ENCODE data around the gene FOXP4.

The FOXP4 gene

GRCh38 chr6:41498968-41499599 is 47.1 kb upstream of the FOXP4 start:
- Histone ChIP-seq H4K8ac (ENCODE audit: low read length) (no peak overlapping the region), H2BK15ac (ENCODE audit: low read depth, poor library complexity, severe bottlenecking) (peak overlapping the region; percentile 33), H3K23ac (ENCODE audit: low read length in 2 of 2) (no peak overlapping the region), H3K4ac (ENCODE audit: low read depth in 1 of 2, low read length in 2 of 2) (peak overlapping the region in 1 of 2 experiments; percentile 13), H2BK12ac (ENCODE audit: low read length in 2 of 2) (no peak overlapping the region), H2BK120ac (ENCODE audit: low read depth, low read length) (no peak overlapping the region), H3K36me3 (ENCODE audit: control insufficient read depth in 1 of 2, insufficient read depth in 2 of 2, low read depth in 1 of 2, low read length in 2 of 2) (no peaks in the 10 kb centered on the region), H3K9ac (ENCODE audit: low read length) (no peak overlapping the region), H3K18ac (ENCODE audit: low read depth in 1 of 2, low read length in 2 of 2) (no peak overlapping the region), H2BK5ac (ENCODE audit: low read depth, low read length, poor library complexity, severe bottlenecking) (no peak overlapping the region), H3K4me3 (ENCODE audit: insufficient read depth in 1 of 2, low read depth in 1 of 2, low read length in 2 of 2) (no peak overlapping the region), H3K27ac (ENCODE audit: low read length, poor library complexity, severe bottlenecking) (no peak overlapping the region), H4K91ac (ENCODE audit: low read length) (no peak overlapping the region), H3K79me1 (replicated peaks; ENCODE audit: low read length, poor library complexity, severe bottlenecking) (no peaks in the 10 kb centered on the region), H3K14ac (ENCODE audit: low read length in 2 of 2) (no peak overlapping the region), H3K4me2 (ENCODE audit: low read length, poor library complexity, severe bottlenecking) (no peak overlapping the region), H3K4me1 (ENCODE audit: control insufficient read depth, insufficient read depth, low read depth, low read length) (peaks cover 10% of the 10 kb centered on the region), H2AFZ (ENCODE audit: low read depth, low read length) (no peak overlapping the region), H3K9me3 (ENCODE audit: control insufficient read depth, low read length) (no peaks in the 10 kb centered on the region), H3K27me3 (ENCODE audit: control insufficient read depth in 1 of 2, insufficient read depth in 1 of 2, low read length in 2 of 2) (peaks cover 43 to 46% of the 10 kb centered on the region in 2 experiments), H2AK5ac (ENCODE audit: low read length, severe bottlenecking) (no peak overlapping the region)
- no peak for DNase-seq
- WGBS: 81% methylated on average over 6 of the region's 6 CpGs

- H3K18ac ChIP-seq (ENCODE audit: low read depth in 1 of 2, low read length in 2 of 2): no peak overlapping the region
- H4K8ac ChIP-seq (ENCODE audit: low read length): no peak overlapping the region
- no peak overlapping the region for H4K91ac ChIP-seq (ENCODE audit: low read length)
- no peak overlapping the region for H3K4me3 ChIP-seq (ENCODE audit: insufficient read depth in 1 of 2, low read depth in 1 of 2, low read length in 2 of 2)
- no peak overlapping the region for H2AFZ ChIP-seq (ENCODE audit: low read depth, low read length)
- no peaks in the 10 kb centered on the region for H3K79me1 ChIP-seq (replicated peaks; ENCODE audit: low read length, poor library complexity, severe bottlenecking)
- 75% methylated on average over 3 of the region's 3 CpGs for WGBS
- no peak overlapping the region for H2BK15ac ChIP-seq (ENCODE audit: low read depth, poor library complexity, severe bottlenecking)
- H3K4me1 ChIP-seq (ENCODE audit: control insufficient read depth, insufficient read depth, low read depth, low read length): peaks cover 21% of the 10 kb centered on the region
- no peak overlapping the region for H3K27ac ChIP-seq (ENCODE audit: low read length, poor library complexity, severe bottlenecking)
- H3K4me2 ChIP-seq (ENCODE audit: low read length, poor library complexity, severe bottlenecking): no peak overlapping the region
- no peak overlapping the region for H3K23ac ChIP-seq (ENCODE audit: low read length in 2 of 2)
- no peak overlapping the region for H2AK5ac ChIP-seq (ENCODE audit: low read length, severe bottlenecking)
- no peak overlapping the region for H3K9ac ChIP-seq (ENCODE audit: low read length)
- no peak for DNase-seq
- no peak overlapping the region for H3K14ac ChIP-seq (ENCODE audit: low read length in 2 of 2)
- H2BK5ac ChIP-seq (ENCODE audit: low read depth, low read length, poor library complexity, severe bottlenecking): no peak overlapping the region
- H3K27me3 ChIP-seq (ENCODE audit: control insufficient read depth in 1 of 2, insufficient read depth in 1 of 2, low read length in 2 of 2): peaks cover 40% of the 10 kb centered on the region in 2 experiments
- no peak overlapping the region for H2BK120ac ChIP-seq (ENCODE audit: low read depth, low read length)
- no peaks in the 10 kb centered on the region for H3K9me3 ChIP-seq (ENCODE audit: control insufficient read depth, low read length)
- H3K36me3 ChIP-seq (ENCODE audit: control insufficient read depth in 1 of 2, insufficient read depth in 2 of 2, low read depth in 1 of 2, low read length in 2 of 2): no peaks in the 10 kb centered on the region
- no peak overlapping the region for H3K4ac ChIP-seq (ENCODE audit: low read depth in 1 of 2, low read length in 2 of 2)
- H2BK12ac ChIP-seq (ENCODE audit: low read length in 2 of 2): no peak overlapping the region
Measured at GRCh38 chr6:41500561-41500960, 45.6 kb upstream of the FOXP4 start.

GRCh38 chr6:41502566-41502916 is 43.6 kb upstream of the FOXP4 start:
- no peak overlapping the region for H3K9ac ChIP-seq (ENCODE audit: low read length)
- no peak overlapping the region for H2AK5ac ChIP-seq (ENCODE audit: low read length, severe bottlenecking)
- no peak overlapping the region for H3K23ac ChIP-seq (ENCODE audit: low read length in 2 of 2)
- peak overlapping the region; percentile 21 for H3K27ac ChIP-seq (ENCODE audit: low read length, poor library complexity, severe bottlenecking)
- no peaks in the 10 kb centered on the region for H3K79me1 ChIP-seq (replicated peaks; ENCODE audit: low read length, poor library complexity, severe bottlenecking)
- peak overlapping the region; percentile 52 for H4K91ac ChIP-seq (ENCODE audit: low read length)
- 47% methylated on average over 5 of the region's 5 CpGs for WGBS
- peak overlapping the region; percentile 54 for H4K8ac ChIP-seq (ENCODE audit: low read length)
- H2BK12ac ChIP-seq (ENCODE audit: low read length in 2 of 2): peak overlapping the region in 1 of 2 experiments; percentile 89
- DNase-seq: no peak
- no peak overlapping the region for H3K14ac ChIP-seq (ENCODE audit: low read length in 2 of 2)
- H3K36me3 ChIP-seq (ENCODE audit: control insufficient read depth in 1 of 2, insufficient read depth in 2 of 2, low read depth in 1 of 2, low read length in 2 of 2): no peaks in the 10 kb centered on the region
- H3K9me3 ChIP-seq (ENCODE audit: control insufficient read depth, low read length): no peaks in the 10 kb centered on the region
- H2AFZ ChIP-seq (ENCODE audit: low read depth, low read length): no peak overlapping the region
- H2BK120ac ChIP-seq (ENCODE audit: low read depth, low read length): no peak overlapping the region
- no peak overlapping the region for H2BK5ac ChIP-seq (ENCODE audit: low read depth, low read length, poor library complexity, severe bottlenecking)
- no peak overlapping the region for H3K4me3 ChIP-seq (ENCODE audit: insufficient read depth in 1 of 2, low read depth in 1 of 2, low read length in 2 of 2)
- no peak overlapping the region for H3K4ac ChIP-seq (ENCODE audit: low read depth in 1 of 2, low read length in 2 of 2)
- no peak overlapping the region for H2BK15ac ChIP-seq (ENCODE audit: low read depth, poor library complexity, severe bottlenecking)
- peaks cover 38 to 39% of the 10 kb centered on the region in 2 experiments for H3K27me3 ChIP-seq (ENCODE audit: control insufficient read depth in 1 of 2, insufficient read depth in 1 of 2, low read length in 2 of 2)
- peaks cover 22% of the 10 kb centered on the region for H3K4me1 ChIP-seq (ENCODE audit: control insufficient read depth, insufficient read depth, low read depth, low read length)
- peak overlapping the region in 1 of 2 experiments; percentile 93 for H3K18ac ChIP-seq (ENCODE audit: low read depth in 1 of 2, low read length in 2 of 2)
- H3K4me2 ChIP-seq (ENCODE audit: low read length, poor library complexity, severe bottlenecking): no peak overlapping the region

- Histone ChIP-seq H2BK120ac (ENCODE audit: low read depth, low read length) (no peak overlapping the region), H4K8ac (ENCODE audit: low read length) (peak overlapping the region; percentile 54), H3K4me2 (ENCODE audit: low read length, poor library complexity, severe bottlenecking) (peak overlapping the region; percentile 69), H2BK12ac (ENCODE audit: low read length in 2 of 2) (peak overlapping the region in 1 of 2 experiments; percentile 89), H3K27ac (ENCODE audit: low read length, poor library complexity, severe bottlenecking) (peak overlapping the region; percentile 21), H3K23ac (ENCODE audit: low read length in 2 of 2) (no peak overlapping the region), H3K4ac (ENCODE audit: low read depth in 1 of 2, low read length in 2 of 2) (no peak overlapping the region), H3K36me3 (ENCODE audit: control insufficient read depth in 1 of 2, insufficient read depth in 2 of 2, low read depth in 1 of 2, low read length in 2 of 2) (no peaks in the 10 kb centered on the region), H3K79me1 (replicated peaks; ENCODE audit: low read length, poor library complexity, severe bottlenecking) (no peaks in the 10 kb centered on the region), H2AFZ (ENCODE audit: low read depth, low read length) (no peak overlapping the region), H3K4me1 (ENCODE audit: control insufficient read depth, insufficient read depth, low read depth, low read length) (peaks cover 22% of the 10 kb centered on the region), H3K9ac (ENCODE audit: low read length) (no peak overlapping the region), H3K4me3 (ENCODE audit: insufficient read depth in 1 of 2, low read depth in 1 of 2, low read length in 2 of 2) (no peak overlapping the region), H2BK5ac (ENCODE audit: low read depth, low read length, poor library complexity, severe bottlenecking) (no peak overlapping the region), H2BK15ac (ENCODE audit: low read depth, poor library complexity, severe bottlenecking) (no peak overlapping the region), H3K18ac (ENCODE audit: low read depth in 1 of 2, low read length in 2 of 2) (peak overlapping the region in 1 of 2 experiments; percentile 93), H3K9me3 (ENCODE audit: control insufficient read depth, low read length) (no peaks in the 10 kb centered on the region), H2AK5ac (ENCODE audit: low read length, severe bottlenecking) (no peak overlapping the region), H3K27me3 (ENCODE audit: control insufficient read depth in 1 of 2, insufficient read depth in 1 of 2, low read length in 2 of 2) (peaks cover 38 to 45% of the 10 kb centered on the region in 2 experiments), H4K91ac (ENCODE audit: low read length) (peak overlapping the region; percentile 52), H3K14ac (ENCODE audit: low read length in 2 of 2) (no peak overlapping the region)
- 13% methylated on average over 23 of the region's 27 CpGs for WGBS
- DNase-seq: peak; percentile 40
Measured at GRCh38 chr6:41502917-41503671, 43.1 kb upstream of the FOXP4 start.

All from mesenchymal stem cell (in vitro differentiated cells and primary cell).